Measurements from ENCODE around the gene ROBO1.
"Not testable (repeated sequence)": the region's sequence is repeated elsewhere in the genome, so short reads cannot be mapped to it uniquely, and the experiment has no call there.

ROBO1 gene

DNA sequence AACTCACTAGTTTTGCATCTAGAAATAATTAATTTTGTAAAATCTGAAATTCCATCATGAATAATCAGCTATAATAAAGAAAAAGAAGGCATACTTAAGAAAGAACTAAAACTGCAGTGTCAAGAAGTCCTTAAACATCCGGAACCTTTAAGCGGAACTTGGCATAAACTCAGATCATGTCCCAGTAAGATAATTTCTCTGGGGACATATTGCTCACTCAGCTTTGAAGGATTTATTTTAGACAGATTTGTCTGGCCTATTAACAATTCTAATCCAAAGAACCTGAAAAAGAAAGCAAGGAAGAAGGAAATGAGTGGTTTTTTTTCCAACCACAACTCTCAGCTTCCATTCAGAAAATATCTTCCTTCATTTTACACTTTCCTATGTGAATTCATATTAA lies 850.3 kb downstream of the ROBO1 start:
- no peak for DNase-seq (ENCODE audit: low read depth in 2 of 2)

DNA sequence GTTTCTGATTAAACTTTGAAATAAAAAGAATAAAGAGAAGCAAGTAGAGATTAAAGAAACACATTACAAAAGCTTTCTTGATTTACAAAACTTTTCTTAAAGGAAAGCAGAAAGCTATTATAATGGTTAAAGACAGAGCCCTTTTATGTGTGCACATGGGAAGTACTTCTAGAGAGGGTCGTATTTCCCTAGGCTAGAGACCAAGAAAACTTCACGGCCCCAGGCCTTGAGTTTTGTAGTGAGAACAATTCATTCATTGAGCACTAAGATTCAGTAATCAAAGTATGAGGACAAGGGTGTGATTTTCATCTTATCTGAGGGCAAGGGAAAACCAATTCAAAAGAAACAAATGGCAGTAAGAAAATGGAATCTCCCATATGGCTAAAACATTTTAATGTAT lies 854.1 kb downstream of the ROBO1 start:
- no peak for DNase-seq (ENCODE audit: low read depth in 2 of 2)

DNA sequence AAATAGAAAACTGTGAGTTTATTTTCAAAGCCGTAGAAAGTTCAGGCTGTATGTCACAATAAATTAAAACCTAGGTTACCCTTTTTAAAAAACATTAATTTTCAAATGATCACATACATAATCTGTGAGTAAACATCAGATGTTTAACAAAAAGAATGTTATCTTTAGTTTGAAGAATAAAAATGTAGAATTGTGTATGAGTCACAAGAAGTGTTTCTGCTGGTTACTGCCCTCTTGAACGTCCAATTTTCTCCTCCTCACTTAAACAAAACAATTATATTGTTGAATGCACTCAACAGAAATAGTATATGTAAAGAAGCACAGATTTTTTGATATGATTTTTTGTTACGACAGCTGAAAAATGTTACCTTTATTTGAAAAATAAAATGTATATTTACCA lies 855.1 kb downstream of the ROBO1 start:
- DNase-seq (ENCODE audit: low read depth in 2 of 2): no peak

DNA sequence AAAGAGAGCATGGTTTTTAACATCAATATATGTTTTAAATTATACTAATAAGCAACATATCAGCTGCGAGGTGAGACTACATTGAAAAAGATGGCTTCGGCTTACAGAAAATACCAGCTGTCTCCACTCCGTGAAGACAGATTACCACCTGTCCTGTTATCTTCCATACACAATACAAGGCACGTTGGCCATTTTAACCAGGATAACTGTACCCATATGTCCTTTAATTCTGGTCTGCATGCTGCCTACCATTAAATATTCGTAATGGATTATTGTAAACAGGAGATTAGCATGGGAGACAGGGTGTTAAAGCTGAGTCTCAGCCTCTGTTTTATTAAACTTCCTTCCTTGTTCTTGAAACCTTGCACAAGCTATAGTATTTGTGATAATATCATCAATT lies 855.5 kb downstream of the ROBO1 start:
- DNase-seq (ENCODE audit: low read depth in 2 of 2): no peak

DNA sequence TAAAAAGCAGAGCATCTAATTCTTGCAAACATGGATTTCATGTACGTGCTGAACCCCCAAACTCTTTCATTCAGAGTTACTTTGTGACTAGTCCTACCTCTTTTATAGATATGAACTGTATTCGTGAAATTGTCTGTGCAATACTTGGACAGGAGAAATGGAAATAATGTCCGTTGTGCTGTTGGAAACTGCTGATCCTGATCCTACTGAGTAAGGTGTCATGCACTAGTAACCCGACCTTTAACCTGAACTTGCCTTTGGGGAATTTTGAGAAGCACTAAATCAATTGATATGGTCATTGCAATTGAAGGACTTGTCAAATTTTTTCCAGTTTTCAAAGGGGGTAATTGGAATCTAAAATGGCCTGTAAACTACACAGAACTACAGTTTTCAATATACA lies 856.4 kb downstream of the ROBO1 start:
- no peak for DNase-seq (ENCODE audit: low read depth in 2 of 2)

DNA sequence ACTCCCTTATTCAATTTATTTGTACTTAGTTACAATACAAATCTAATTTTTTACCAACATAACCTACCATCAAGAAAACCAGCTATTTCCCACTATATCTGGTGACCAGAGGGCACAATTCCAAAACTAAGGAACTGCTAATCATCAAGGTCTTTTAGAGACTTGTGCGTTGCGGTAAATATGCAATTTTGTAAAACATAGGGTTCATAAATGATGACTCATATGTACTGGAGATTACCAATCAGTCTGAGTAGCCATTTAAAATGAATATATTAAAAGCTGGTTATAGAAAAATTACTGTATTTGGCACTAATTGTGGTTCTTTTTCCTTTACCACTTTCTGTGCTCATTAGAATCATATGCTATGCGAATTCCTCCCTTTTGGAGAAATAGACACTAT lies 859.6 kb downstream of the ROBO1 start:
- DNase-seq (ENCODE audit: low read depth in 2 of 2): no peak

DNA sequence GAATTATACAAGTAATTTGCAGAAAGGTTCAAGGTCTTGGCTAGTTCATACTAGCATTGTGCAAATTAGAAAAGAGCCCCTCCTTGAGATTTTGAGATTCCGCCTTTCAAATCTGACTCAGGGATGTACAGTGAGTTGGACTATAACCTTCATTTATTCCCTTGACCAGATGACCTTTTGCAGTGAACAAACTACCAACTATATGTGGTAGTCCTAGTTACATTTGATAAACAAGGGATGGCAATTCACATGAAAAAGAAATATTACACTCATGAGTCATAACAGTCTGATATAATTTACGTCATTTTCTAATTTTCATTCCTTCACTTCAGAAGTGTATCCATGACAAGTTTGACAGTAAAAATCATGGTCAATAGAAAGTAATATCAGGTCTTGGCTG lies 860.4 kb downstream of the ROBO1 start:
- no peak for DNase-seq (ENCODE audit: low read depth in 2 of 2)

DNA sequence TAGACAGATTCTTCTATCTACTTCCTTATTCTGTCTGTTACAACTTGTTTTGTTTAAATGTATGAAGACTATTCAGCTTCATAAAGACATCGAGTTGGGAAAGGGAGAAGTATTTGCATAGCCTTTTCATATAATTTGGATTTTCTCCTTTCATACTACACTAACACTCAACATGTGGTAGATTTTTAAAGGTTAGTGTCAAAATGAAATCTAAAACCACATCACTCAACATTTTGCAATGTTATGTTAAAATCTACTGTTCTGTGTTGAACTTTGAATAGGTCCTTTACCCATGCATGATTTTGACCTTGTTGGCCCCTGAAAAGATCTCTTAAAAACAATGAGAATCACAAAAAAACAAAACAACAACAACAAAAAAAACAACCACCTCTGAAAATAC lies 860.9 kb downstream of the ROBO1 start:
- DNase-seq (ENCODE audit: low read depth in 2 of 2): no peak

DNA sequence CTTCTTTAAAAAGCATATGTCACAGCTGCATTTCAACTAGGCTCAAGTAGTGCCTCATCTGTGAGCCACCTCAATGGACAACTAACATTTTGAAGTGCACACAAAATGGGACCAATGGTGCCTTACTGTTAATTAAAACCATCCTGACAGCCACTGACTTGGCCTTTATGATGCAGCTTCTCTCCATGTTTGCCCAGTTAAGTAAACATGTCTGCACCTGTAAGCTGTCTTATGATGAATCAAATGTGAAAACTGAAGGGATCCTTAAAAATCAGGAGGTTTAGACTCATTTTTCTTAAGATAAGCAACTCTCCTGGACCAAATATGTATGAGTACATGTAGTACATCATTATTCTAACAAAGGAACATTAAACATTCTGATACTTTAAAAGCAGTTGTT lies 861.6 kb downstream of the ROBO1 start:
- no peak for DNase-seq (ENCODE audit: low read depth in 2 of 2)

DNA sequence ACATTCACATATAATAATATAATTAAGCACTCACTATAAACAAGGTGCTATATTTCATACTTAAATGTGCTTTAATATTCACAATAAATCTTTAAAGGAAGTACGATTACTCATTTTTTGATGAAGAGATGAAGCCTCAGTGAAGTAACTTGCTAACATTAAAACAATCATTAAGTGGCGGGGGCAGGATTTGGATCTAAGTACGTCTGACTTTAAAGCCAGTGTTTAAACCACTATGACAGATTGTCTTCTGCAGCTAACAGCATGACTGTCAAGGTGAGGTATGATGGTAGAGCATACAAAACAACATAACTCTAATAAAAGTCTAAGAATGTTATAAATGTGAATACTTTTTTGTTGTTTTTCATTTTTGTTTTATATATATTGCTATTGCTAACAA lies 862.1 kb downstream of the ROBO1 start:
- DNase-seq (ENCODE audit: low read depth in 2 of 2): no peak

DNA sequence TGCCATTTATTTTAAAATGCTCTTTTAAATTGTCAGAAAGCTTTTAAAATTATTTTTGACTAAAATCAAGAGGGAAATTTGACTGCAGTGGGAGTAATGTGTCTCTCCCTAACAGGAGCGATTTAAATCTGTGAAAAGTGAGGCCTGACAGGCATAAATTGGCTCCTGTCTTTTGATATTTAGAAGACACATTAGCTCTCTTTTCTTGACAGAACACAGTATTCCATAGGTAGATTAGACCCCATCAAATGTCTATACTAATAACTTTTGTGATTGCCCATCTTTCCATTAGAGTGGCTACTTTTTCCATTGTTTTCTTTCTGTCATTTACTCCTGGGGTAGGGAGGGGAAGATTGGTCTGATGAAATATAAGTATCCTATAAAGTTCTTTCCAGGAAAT lies 866.3 kb downstream of the ROBO1 start:
- no peak for DNase-seq (ENCODE audit: low read depth in 2 of 2)

DNA sequence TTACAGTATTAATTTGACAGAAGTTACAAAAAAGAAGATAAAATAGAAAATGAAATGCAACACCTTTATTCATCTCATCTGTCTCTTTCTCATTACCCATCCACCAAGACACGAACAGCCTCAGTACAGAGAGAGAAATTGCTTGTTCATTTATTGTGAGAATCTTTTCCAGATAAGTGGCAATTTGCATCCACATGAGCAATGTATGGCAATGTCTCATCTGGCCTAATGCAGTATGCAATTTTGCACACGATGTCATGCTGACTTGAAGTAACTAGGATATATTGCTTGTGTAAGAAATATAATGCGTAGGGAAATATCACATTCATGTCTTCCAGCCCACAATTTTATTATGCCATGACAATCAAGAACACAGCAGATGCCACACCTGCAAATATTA lies 866.9 kb downstream of the ROBO1 start:
- no peak for DNase-seq (ENCODE audit: low read depth in 2 of 2)

DNA sequence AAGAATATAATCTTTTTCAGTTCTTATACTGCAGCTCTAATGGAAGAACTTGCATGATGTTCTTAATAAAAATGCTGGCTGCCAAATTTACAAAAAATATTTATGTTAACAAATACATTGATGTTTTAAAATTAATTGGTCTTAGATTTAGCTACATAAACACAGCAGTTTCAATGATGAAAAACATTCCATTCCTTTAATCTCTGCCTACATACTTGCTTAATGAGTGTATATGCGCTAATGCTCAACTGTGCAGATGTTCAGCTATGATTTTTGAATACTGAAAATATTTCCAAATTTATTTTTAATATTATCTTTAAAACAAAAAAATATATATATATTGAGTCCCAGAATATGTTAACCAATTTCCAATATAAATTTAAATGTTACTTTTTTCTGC lies 867.4 kb downstream of the ROBO1 start:
- no peak for DNase-seq (ENCODE audit: low read depth in 2 of 2)

DNA sequence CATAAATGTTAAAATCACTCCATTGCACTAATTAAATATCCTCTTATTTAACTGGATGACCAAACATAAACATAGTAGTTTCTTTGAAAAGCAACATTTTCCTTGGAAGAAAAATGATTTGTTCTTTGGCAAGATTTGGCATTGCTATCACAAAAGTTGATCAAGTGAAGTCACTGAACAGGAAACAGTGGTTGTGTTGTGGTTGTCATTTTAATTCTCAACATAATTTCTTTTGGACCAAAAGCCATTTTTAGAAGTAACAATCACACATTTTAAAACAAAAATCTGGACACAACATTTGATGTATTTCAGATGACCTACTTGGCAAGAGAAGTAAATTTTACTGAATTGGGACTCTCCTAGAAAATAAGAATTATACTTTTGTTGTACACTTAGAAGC lies 872.3 kb downstream of the ROBO1 start:
- no peak for DNase-seq (ENCODE audit: low read depth in 2 of 2)

DNA sequence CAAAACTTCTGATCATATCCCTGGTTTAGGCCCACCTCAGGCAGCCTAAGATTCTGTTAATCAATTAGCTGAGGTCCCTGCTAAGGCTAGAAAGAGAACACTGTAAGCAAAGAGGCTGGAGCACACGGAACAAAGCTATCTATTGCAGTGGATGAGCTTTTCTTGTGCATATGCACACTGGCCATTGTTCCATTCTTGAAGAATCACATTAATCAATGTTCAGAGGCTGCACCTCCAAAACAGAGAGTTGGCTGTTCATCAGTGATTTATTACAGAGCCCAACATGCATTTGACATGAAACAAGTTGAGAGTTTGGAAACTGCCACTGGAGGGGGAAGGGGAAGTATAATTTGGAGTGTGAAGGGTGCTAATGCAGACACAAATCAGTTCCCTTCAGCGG lies 873.0 kb downstream of the ROBO1 start:
- no peak for DNase-seq (ENCODE audit: low read depth in 2 of 2)

DNA sequence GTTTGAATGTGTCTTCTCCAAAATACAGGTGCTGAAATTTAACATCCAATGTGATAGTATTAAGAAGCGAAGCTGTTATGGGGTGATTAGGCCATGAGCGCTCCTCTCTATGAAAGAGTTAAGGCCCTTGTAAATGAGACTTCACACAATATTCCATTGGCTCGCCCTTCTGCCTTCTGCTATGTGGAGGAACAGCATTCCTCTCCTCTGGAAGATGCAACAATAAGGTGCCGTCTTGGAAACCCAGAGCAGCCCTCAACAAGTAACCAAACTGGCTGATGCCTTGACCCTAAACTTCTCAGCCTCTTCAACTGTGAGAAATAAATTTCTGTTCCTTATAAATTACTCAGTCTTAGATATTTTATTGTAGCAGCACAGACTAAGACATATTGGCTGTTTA lies 874.6 kb downstream of the ROBO1 start:
- DNase-seq (ENCODE audit: low read depth in 2 of 2): no peak

DNA sequence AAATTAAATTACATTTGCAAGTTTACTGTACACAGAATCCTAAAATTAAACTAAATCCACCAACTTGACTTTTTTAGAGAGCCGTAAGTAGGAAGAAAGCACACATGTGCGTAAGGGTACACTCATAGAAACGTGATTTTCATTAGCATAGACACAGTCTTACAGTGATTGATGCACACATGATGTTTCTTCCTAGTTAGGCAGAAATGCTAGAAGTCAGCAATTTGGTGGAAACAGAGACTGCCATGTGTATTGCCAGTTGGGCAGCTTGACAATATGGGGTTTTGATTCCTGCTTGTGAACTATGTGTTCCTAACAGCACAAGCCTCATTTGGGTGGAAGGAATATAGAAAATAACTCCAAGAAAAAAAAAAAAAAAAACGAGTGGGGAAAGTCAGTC lies 878.5 kb downstream of the ROBO1 start:
- no peak for DNase-seq (ENCODE audit: low read depth in 2 of 2)

DNA sequence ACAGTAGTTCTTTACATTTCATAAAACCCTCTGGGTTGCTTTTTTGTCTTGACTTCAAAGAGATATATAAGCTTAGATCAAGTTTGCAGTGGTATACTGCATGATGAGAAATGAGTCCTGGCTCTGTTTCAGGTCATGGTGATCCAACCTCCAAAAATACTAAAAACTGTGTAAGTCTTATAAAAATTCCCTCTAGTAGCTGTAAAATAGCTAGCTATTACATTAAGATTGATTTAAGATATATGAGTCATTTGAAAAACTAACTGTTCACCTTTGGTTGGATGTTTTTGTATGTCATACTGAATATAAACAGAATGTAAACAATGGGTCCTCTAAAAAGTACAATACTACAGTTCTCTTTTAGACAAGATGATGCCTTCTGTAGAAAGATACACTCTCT lies 879.2 kb downstream of the ROBO1 start:
- DNase-seq (ENCODE audit: low read depth in 2 of 2): no peak

DNA sequence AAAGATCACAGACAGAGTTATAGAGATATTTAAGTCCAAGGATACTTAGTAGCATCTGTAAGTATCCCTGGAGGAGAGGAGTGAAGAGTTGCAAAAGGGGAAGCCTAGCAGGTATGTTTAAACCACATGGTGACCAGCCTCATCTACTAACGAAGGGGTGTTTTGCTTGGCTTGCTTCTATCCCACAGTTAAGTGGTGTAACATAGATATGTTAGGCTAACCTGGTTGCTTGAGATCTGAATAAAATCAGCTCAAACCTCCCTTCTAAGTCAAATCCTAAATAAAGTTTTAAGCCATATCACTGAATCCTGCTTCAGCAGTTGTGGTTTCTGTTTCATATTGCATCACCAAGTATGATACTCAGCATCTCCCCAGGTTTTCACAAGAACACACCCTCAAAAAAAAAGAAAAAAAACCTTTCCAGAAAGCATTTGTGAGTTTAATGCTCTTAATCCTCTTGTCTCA lies 880.2 kb downstream of the ROBO1 start:
- DNase-seq (ENCODE audit: low read depth in 2 of 2): no peak

DNA sequence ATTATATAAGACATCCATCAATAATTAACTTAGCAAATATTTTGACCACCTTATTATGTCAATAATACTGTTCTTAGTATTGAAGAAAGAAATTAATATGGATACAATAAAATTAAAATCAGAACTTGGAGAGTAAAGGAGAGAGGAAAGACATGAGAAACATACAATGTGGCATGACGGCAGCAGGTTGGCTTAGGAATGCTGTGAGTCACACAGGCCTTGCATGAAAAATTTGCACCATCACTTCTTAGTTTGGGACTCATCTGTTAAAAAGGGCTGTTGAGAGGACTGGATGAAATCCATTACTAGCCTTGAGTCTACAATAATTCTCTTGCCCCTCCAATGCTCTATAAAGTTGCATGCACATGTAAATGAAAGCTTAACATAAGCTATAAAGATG lies 880.8 kb downstream of the ROBO1 start:
- no peak for DNase-seq (ENCODE audit: low read depth in 2 of 2)

DNA sequence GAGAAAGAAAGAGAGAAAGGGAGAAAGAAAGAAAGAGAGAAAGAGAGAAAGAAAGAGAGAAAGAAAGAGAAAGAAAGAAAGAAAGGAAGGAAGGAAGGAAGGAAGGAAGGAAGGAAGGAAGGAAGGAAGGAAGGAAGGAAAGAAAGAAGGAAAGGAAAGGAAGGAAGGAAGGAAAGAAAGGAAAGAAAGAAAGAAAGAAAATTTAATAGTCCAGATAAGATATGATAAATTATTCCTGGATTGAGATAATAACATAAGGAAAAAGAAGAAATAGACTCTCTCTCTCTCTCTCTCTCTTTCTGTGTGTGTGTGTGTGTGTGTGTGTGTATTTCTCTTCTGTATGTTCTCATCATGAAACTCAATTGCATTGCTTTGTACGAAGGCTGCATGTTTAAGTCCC lies 883.2 kb downstream of the ROBO1 start:
- not testable (repeated sequence) for DNase-seq (ENCODE audit: low read depth in 2 of 2)

DNA sequence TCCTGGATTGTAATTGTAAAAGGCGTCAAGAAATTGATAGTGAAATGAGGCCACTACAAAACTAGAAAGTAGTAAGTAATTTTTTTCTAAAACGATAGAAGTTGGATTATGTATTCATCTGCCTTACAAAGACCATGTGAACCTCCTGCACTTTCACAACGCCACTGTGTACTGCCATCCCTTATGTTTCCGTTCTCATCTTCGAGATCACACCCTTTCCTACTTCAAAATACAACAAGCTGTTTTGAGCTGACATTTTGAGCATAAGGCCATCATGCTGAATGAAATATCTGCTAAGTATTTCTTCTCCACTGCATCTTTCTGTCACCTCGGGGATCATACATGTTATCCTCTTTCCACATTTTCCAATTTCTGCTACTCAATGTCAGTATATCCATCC lies 885.5 kb downstream of the ROBO1 start:
- DNase-seq (ENCODE audit: low read depth in 2 of 2): no peak

DNA sequence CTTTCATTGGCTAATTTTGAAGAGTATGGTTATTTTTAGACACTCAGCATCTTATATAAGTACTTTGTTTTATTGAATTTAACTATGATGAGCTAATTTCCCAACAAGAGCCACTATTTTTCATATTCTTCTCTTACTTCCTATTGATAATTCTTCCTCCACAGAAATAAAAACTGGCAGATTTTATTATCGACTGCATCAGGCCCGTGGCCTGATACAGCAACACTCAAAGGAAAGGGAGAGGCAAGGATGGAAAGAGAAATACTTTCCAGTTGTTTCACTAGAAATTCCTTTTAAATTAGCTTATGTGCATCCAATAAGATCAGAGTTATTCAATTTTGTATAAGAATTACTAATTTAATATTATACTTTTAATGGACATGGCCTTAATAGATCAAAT lies 886.3 kb downstream of the ROBO1 start:
- no peak for DNase-seq (ENCODE audit: low read depth in 2 of 2)

DNA sequence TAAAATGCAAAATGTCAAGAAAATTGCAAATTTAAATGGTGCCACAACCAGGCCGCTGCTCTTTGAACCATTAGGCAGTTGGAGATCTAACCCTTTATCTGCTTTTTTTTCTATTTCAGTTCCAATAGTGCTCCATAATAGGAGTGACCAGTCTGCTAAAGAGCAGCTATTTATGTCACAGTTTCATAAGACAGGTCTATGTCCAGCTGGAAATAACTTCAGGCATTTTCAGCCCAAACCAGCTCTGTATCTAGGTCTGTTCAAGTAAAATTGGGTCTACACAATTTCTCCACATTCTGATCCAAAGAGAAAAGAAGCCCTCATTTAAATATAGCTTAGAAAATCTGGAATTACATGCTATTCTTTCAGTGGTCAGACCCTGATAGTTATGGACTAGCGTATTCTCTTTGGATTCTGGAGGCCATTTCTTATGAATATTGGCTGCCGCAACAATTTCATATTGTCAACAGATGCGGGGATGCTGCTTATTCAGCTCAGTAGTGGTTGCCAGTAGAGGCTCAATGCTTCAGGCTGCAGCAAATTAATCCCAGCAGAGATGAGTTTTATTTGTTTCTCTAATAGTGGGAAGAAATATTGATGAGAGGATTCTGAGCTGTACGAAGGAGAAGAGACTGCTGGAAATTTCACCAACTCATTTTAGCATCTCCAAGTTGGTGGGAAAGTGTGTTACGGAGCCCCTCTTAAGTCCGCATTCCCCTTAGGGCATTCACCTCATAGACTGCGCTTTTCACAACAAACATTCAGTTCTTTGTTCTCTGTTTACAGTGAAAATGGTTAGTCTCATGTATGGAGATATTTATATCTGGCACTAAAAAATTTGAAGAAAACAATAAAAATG lies 887.0 kb downstream of the ROBO1 start:
- no peak for DNase-seq (ENCODE audit: low read depth in 2 of 2)
